SK-N-MC (cell line): Measurements from ENCODE around the gene SHISA6.

ENCODE experiments used
- EZH2 ChIP-seq: fragments of 200-600 bp; sonication (generic); IDR thresholded peaks from one replicate; pipeline ENCODE4 v1.6.1; 2017; ENCODE audit warnings: antibody characterized with exemption
- FOXP2 ChIP-seq: optimal IDR thresholded peaks from 2 replicates; pipeline ENCODE3; 2011; ENCODE audit warnings: mild to moderate bottlenecking, moderate library complexity; ENCODE audit not compliant: insufficient read depth; ENCODE audit errors: extremely low read length, control extremely low read depth
- POLR2AphosphoS5 ChIP-seq: IDR thresholded peaks from 2 replicates; pipeline ENCODE4 v1.6.1; 2012; ENCODE audit warnings: mild to moderate bottlenecking, low read depth, low read length, borderline replicate concordance

DNA sequence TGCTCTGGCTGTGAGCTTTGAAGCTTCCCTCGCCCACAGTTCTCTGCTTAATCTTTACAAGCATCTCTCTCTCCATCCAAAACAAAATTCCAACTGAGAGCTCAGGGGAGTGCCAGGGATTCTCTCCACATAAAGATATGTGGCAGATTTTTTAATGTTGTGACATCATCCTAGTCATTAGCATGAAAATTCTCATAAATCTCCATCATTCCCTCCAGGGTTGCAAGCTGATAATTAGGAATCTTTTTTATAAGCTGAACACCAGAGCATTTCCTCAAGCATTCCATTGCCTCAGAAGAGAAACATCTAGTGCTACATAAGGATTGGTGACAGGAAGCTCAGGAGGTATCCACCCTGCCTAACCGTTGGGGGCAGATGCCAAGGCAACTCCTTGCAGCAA is 274.9 kb downstream of the SHISA6 start:
- TF ChIP-seq POLR2AphosphoS5 (no peak), EZH2 (no peak), FOXP2 (no peak)
